H1 (cell line): Measurements from ENCODE around the gene ZIC5. TPM values are rescaled to one million over a fixed set of nuclear protein-coding genes. Genes with fewer than 3 reads are reported as not detected.

Experiments used
- CTCF ChIA-PET: fragments of 300-600 bp; sonication (Branson Sonifier 250); formaldehyde crosslinking; loops from one replicate; lab custom pipeline; 2021; ENCODE audit not compliant: partially characterized antibody; lab: Charles Lee
- POLR2A ChIA-PET: fragments of 300-600 bp; sonication (Branson Sonifier 250); formaldehyde crosslinking; loops from one replicate; lab custom pipeline; 2021; ENCODE audit warnings: inconsistent platforms; ENCODE audit not compliant: partially characterized antibody; lab: Charles Lee
- DNase-seq, 2 experiments: peaks; one replicate each; pipeline versions ENCODE4 v3.0.0 to v3.0.0-alpha.2; 2010 to 2022; ENCODE audit warnings: low spot score in 2 of 2, low read depth in 1 of 2, mixed read lengths in 1 of 2
- FAIRE-seq: peaks from 2 replicates; lab custom pipeline; 2011; peaks lifted over from hg19 to GRCh38; lab: Jason Lieb, UNC
- H2AFZ ChIP-seq: 2 replicates; pipeline ENCODE4 v1.8.1; 2012; ENCODE audit warnings: low read length, inconsistent platforms
- H2AK5ac ChIP-seq: 2 replicates; pipeline ENCODE4 v1.6.1; 2013; ENCODE audit warnings: low read depth, low read length
- H2BK120ac ChIP-seq: replicated peaks from 2 replicates; pipeline ENCODE3; 2013; ENCODE audit warnings: low read depth, low read length, inconsistent platforms
- H2BK12ac ChIP-seq: 2 replicates; pipeline ENCODE4 v1.6.1; 2013; ENCODE audit warnings: low read depth, low read length
- H2BK15ac ChIP-seq: 2 replicates; pipeline ENCODE4 v1.6.1; 2013; ENCODE audit warnings: low read length
- H2BK20ac ChIP-seq: 2 replicates; pipeline ENCODE4 v1.6.1; 2013; ENCODE audit warnings: low read length
- H2BK5ac ChIP-seq: 2 replicates; pipeline ENCODE4 v1.6.1; 2013; ENCODE audit warnings: low read depth, low read length
- H3K14ac ChIP-seq: 2 replicates; pipeline ENCODE4 v1.6.1; 2013; ENCODE audit warnings: inconsistent platforms; ENCODE audit not compliant: insufficient read length
- H3K18ac ChIP-seq: 2 replicates; pipeline ENCODE4 v1.6.1; 2013; ENCODE audit warnings: low read length; ENCODE audit errors: extremely low read depth
- H3K23ac ChIP-seq: 2 replicates; pipeline ENCODE4 v1.6.1; 2013; ENCODE audit warnings: inconsistent platforms; ENCODE audit not compliant: insufficient read length
- H3K23me2 ChIP-seq: 2 replicates; pipeline ENCODE4 v1.6.1; 2013; ENCODE audit warnings: low read depth, low read length
- H3K27ac ChIP-seq: 2 replicates; pipeline ENCODE4 v1.6.1; 2011; ENCODE audit warnings: low read depth, low read length, inconsistent platforms
- H3K27me3 ChIP-seq, 4 experiments: replicated peaks in 1 of 4; 1 replicate in 1 of 4; 2 replicates in 3 of 4; pipeline versions ENCODE4 v1.6.1 to v1.8.1; 2011 to 2013; ENCODE audit warnings: low read length in 3 of 4, mild to moderate bottlenecking in 3 of 4, inconsistent platforms in 2 of 4, mixed read lengths in 2 of 4, moderate library complexity in 1 of 4; ENCODE audit not compliant: control insufficient read depth in 3 of 4, insufficient read depth in 3 of 4; ENCODE audit errors: extremely low read depth in 1 of 4
- H3K36me3 ChIP-seq, 4 experiments: 2 replicates each; pipeline versions ENCODE4 v1.6.1 to v1.8.1; 2011 to 2013; ENCODE audit warnings: mild to moderate bottlenecking in 4 of 4, low read length in 3 of 4, moderate library complexity in 2 of 4, control low read depth in 1 of 4, inconsistent platforms in 1 of 4; ENCODE audit not compliant: insufficient read depth in 4 of 4, control insufficient read depth in 2 of 4
- H3K4ac ChIP-seq: replicated peaks from 2 replicates; pipeline ENCODE3; 2013; ENCODE audit warnings: low read length, low read depth, mixed read lengths, inconsistent platforms; ENCODE audit not compliant: insufficient read length
- H3K4me1 ChIP-seq, 4 experiments: replicated peaks in 1 of 4; 1 replicate in 1 of 4; 2 replicates in 3 of 4; pipeline versions ENCODE4 v1.6.1 to v1.8.1; 2011 to 2013; ENCODE audit warnings: low read length in 3 of 4, inconsistent platforms in 2 of 4, mixed read lengths in 1 of 4; ENCODE audit not compliant: insufficient read depth in 4 of 4, control insufficient read depth in 3 of 4
- H3K4me2 ChIP-seq, 2 experiments: 2 replicates each; pipeline versions ENCODE4 v1.6.1 to v1.8.1; 2011 to 2013; ENCODE audit warnings: low read depth in 2 of 2, low read length in 2 of 2, control low read depth in 1 of 2, inconsistent platforms in 1 of 2, mild to moderate bottlenecking in 1 of 2; ENCODE audit not compliant: insufficient read depth in 1 of 2
- H3K4me3 ChIP-seq, 4 experiments: fragments of 200-600, 300-600 bp in 1 of 4; sonication (generic), shearing (Covaris generic), sonication (Bioruptor Twin) in 1 of 4; 2 replicates each; pipeline versions ENCODE4 v1.5.1 to v1.8.1; 2011 to 2016; ENCODE audit warnings: low read length in 4 of 4, low read depth in 3 of 4, control low read depth in 2 of 4, inconsistent platforms in 2 of 4, mild to moderate bottlenecking in 2 of 4, mixed read lengths in 1 of 4, moderate library complexity in 1 of 4; ENCODE audit not compliant: insufficient read depth in 2 of 4; ENCODE audit errors: extremely low read depth in 1 of 4
- H3K56ac ChIP-seq: replicated peaks from 2 replicates; pipeline ENCODE3; 2013; ENCODE audit warnings: low read depth, mild to moderate bottlenecking, mixed read lengths, low read length, inconsistent platforms; ENCODE audit not compliant: insufficient read length
- H3K79me1 ChIP-seq: 2 replicates; pipeline ENCODE4 v1.6.1; 2013; ENCODE audit warnings: low read depth, low read length, control low read depth
- H3K79me2 ChIP-seq, 2 experiments: 2 replicates each; pipeline versions ENCODE4 v1.6.1 to v1.8.1; 2012 to 2013; ENCODE audit warnings: low read length in 2 of 2, mild to moderate bottlenecking in 2 of 2, inconsistent platforms in 1 of 2; ENCODE audit not compliant: insufficient read depth in 2 of 2, control insufficient read depth in 1 of 2
- H3K9ac ChIP-seq, 4 experiments: replicated peaks in 1 of 4; 1 replicate in 1 of 4; 2 replicates in 3 of 4; pipeline versions ENCODE4 v1.6.1 to v1.8.1; 2011 to 2013; ENCODE audit warnings: low read depth in 3 of 4, low read length in 3 of 4, control low read depth in 2 of 4, mild to moderate bottlenecking in 2 of 4, moderate library complexity in 2 of 4, inconsistent platforms in 1 of 4; ENCODE audit errors: extremely low read depth in 1 of 4
- H3K9me3 ChIP-seq, 2 experiments: 2 replicates each; pipeline versions ENCODE4 v1.6.1 to v1.8.1; 2012 to 2013; ENCODE audit warnings: mild to moderate bottlenecking in 2 of 2, moderate library complexity in 2 of 2, control low read depth in 1 of 2, inconsistent platforms in 1 of 2, low read depth in 1 of 2, low read length in 1 of 2, mixed read lengths in 1 of 2; ENCODE audit not compliant: insufficient read depth in 2 of 2
- H4K20me1 ChIP-seq, 2 experiments: replicated peaks in 1 of 2; 2 replicates each; pipeline versions ENCODE3 to v1.8.1; 2011 to 2013; ENCODE audit warnings: inconsistent platforms in 2 of 2, low read length in 2 of 2, mild to moderate bottlenecking in 1 of 2; ENCODE audit not compliant: insufficient read depth in 2 of 2, control insufficient read depth in 1 of 2
- H4K5ac ChIP-seq: 2 replicates; pipeline ENCODE4 v1.6.1; 2013; ENCODE audit warnings: low read length, low read depth, mixed read lengths, inconsistent platforms; ENCODE audit not compliant: insufficient read length
- H4K8ac ChIP-seq: 2 replicates; pipeline ENCODE4 v1.8.0; 2013; ENCODE audit warnings: mild to moderate bottlenecking, moderate library complexity, low read length, inconsistent platforms; ENCODE audit not compliant: insufficient read depth; ENCODE audit errors: extremely low read depth
- H4K91ac ChIP-seq: replicated peaks from 2 replicates; pipeline ENCODE3; 2013; ENCODE audit warnings: low read length, mixed read lengths, inconsistent platforms; ENCODE audit not compliant: insufficient read length
- BRCA1 ChIP-seq: IDR thresholded peaks from 2 replicates; pipeline ENCODE4 v1.6.1; 2012; ENCODE audit warnings: low read depth, low read length, improper control_type of control experiment
- CEBPB ChIP-seq: IDR thresholded peaks from 2 replicates; pipeline ENCODE4 v1.6.1; 2012; ENCODE audit warnings: low read depth, low read length
- CHD2 ChIP-seq: IDR thresholded peaks from 2 replicates; pipeline ENCODE4 v1.6.1; 2012; ENCODE audit warnings: low read length, improper control_type of control experiment
- CREB1 ChIP-seq: IDR thresholded peaks from 2 replicates; pipeline ENCODE4 v1.6.1; 2012; ENCODE audit warnings: inconsistent platforms
- GABPA ChIP-seq: IDR thresholded peaks from 2 replicates; pipeline ENCODE4 v1.6.1; 2011; ENCODE audit warnings: mild to moderate bottlenecking, low read length, moderate library complexity, borderline replicate concordance; ENCODE audit not compliant: insufficient read depth
- HDAC2 ChIP-seq, 2 experiments: fragments of 300-600 bp in 1 of 2; sonication (generic) in 1 of 2; IDR thresholded peaks; 2 replicates each; pipeline ENCODE4 v1.6.1; 2011 to 2012; ENCODE audit warnings: low read depth in 2 of 2, low read length in 2 of 2, mild to moderate bottlenecking in 2 of 2, moderate library complexity in 2 of 2, borderline replicate concordance in 1 of 2, inconsistent platforms in 1 of 2
- JUN ChIP-seq: IDR thresholded peaks from 2 replicates; pipeline ENCODE4 v1.6.1; 2011; ENCODE audit warnings: low read depth, mild to moderate bottlenecking, improper control_type of control experiment, low read length
- JUND ChIP-seq: IDR thresholded peaks from 2 replicates; pipeline ENCODE4 v1.6.1; 2011; ENCODE audit warnings: mild to moderate bottlenecking, improper control_type of control experiment, low read length
- RNF2 ChIP-seq: fragments of 200-900, 300-1000 bp; sonication (generic); IDR thresholded peaks from 2 replicates; pipeline ENCODE4 v1.7.1; 2016; ENCODE audit warnings: borderline replicate concordance, low read depth, mild to moderate bottlenecking, antibody characterized with exemption, low read length; ENCODE audit not compliant: poor library complexity, severe bottlenecking; ENCODE audit errors: missing control alignments
- SIX5 ChIP-seq: IDR thresholded peaks from 2 replicates; pipeline ENCODE4 v1.6.1; 2011; ENCODE audit warnings: mild to moderate bottlenecking, low read depth, low read length
- SP1 ChIP-seq: IDR thresholded peaks from 2 replicates; pipeline ENCODE4 v1.6.1; 2011; ENCODE audit warnings: low read depth, low read length
- whole genome bisulfite sequencing, 2 experiments: shearing (Covaris generic) in 1 of 2; methylation state at CpG; one replicate each; pipeline versions ENCODE4 v1.1.6 to v1.1.7; 2013 to 2015; ENCODE audit warnings: low lambda C conversion rate in 2 of 2, mixed read lengths in 2 of 2, inconsistent platforms in 1 of 2, low coverage in 1 of 2, missing lambda C conversion rate in 1 of 2; ENCODE audit not compliant: insufficient replicate concordance in 2 of 2, insufficient coverage in 1 of 2, insufficient read length in 1 of 2; ENCODE audit errors: extremely low coverage in 1 of 2, missing lambda C conversion rate in 1 of 2; 5-methylcytosine and 5-hydroxymethylcytosine counted together
- polyA plus RNA-seq, 7 experiments: library from polyadenylated mRNA; depleted of rRNA in 3 of 7; stranded (reverse) in 5 of 7; unstranded in 2 of 7; fragments of >200 nt in 5 of 7; fragments of 200-250 nt in 2 of 7; gene quantifications; 1 replicate in 5 of 7; 2 replicates in 1 of 7; 4 replicates in 1 of 7; pipeline versions ENCODE4 v1.2.1 to v1.2.3, GENCODE V29; 2011 to 2013; ENCODE audit warnings: missing spikeins in 2 of 7, mixed read lengths in 2 of 7
- total RNA-seq: library from RNA; stranded (reverse); fragmentation: NEBNext Ultra II Directional; extraction: Animal tissue kit (Norgen Biotek cat#: 25700); gene quantifications from 2 replicates; pipeline ENCODE4 v1.2.1, GENCODE V29; 2021

Gene ZIC5
- total and polyA plus RNA-seq, 2 of the 8 experiments (the other 6 are each of a cell fraction or from before 2014, with no cell fraction given): 14.2 to 52.7 TPM

GRCh38 chr13:99944606-99945005 is 27.0 kb downstream of the ZIC5 start:
- Histone ChIP-seq H3K79me2 (no peaks in the 10 kb centered on the region), H2BK12ac (no peak overlapping the region), H3K27ac (no peak overlapping the region), H4K91ac (no peak overlapping the region), H3K9me3 (no peaks in the 10 kb centered on the region), H3K4ac (no peak overlapping the region), H2BK15ac (no peak overlapping the region), H3K4me2 (no peak overlapping the region), H3K23ac (no peak overlapping the region), H3K27me3 (no peaks in the 10 kb centered on the region), H2BK20ac (no peak overlapping the region), H4K20me1 (no peaks in the 10 kb centered on the region), H2AFZ (no peak overlapping the region), H3K4me3 (no peak overlapping the region), H4K8ac (no peak overlapping the region), H2BK5ac (no peak overlapping the region), H2AK5ac (no peak overlapping the region), H2BK120ac (no peak overlapping the region), H3K18ac (no peak overlapping the region), H3K9ac (no peak overlapping the region), H3K4me1 (peaks cover 0 to 4% (median 1%) of the 10 kb centered on the region in 4 experiments; a peak in 3 of 7 replicates), H3K23me2 (no peaks in the 10 kb centered on the region), H3K14ac (no peak overlapping the region), H3K56ac (no peak overlapping the region), H3K79me1 (no peaks in the 10 kb centered on the region), H4K5ac (no peak overlapping the region), H3K36me3 (no peaks in the 10 kb centered on the region)
- WGBS, 2 experiments: 91% methylated on average over 6 of the region's 6 CpGs; no CpG with 5 or more reads in 1 of the 2 experiments
- FAIRE-seq: no peak
- POLR2A ChIA-PET: interaction anchor here (0.8 to 1.1 kb wide), 2 partner anchors 9 to 192 kb away, joined by 3 read pairs; no protein-coding TSS in a partner anchor
- CTCF ChIA-PET: interaction anchor here (1.1 to 1.5 kb wide), 4 partner anchors 9 to 28 kb away, joined by 3 to 6 read pairs (median 5); no protein-coding TSS in a partner anchor
- DNase-seq: no peak
- no peak for TF ChIP-seq SIX5
- TF ChIP-seq HDAC2 (IDR thresholded peaks at IDR 0.05; ENCODE audit: borderline replicate concordance in 1 of 2, low read depth in 2 of 2, low read length in 2 of 2): no peak
- TF ChIP-seq SP1: no peak
- TF ChIP-seq GABPA: no peak
- TF ChIP-seq CHD2: no peak
- TF ChIP-seq JUN: no peak
- no peak for TF ChIP-seq BRCA1
- TF ChIP-seq CEBPB: no peak
- no peak for TF ChIP-seq JUND
- no peak for TF ChIP-seq RNF2
- TF ChIP-seq CREB1: no peak
